Measurements from ENCODE around the gene ACAD11.
"Not testable (repeated sequence)": the region's sequence is repeated elsewhere in the genome, so short reads cannot be mapped to it uniquely, and the experiment has no call there.

ACAD11 gene

GRCh38 chr3:132597660-132598059, 61.9 kb downstream of the ACAD11 start:
- DNase-seq (ENCODE audit: low spot score): no peak

DNA sequence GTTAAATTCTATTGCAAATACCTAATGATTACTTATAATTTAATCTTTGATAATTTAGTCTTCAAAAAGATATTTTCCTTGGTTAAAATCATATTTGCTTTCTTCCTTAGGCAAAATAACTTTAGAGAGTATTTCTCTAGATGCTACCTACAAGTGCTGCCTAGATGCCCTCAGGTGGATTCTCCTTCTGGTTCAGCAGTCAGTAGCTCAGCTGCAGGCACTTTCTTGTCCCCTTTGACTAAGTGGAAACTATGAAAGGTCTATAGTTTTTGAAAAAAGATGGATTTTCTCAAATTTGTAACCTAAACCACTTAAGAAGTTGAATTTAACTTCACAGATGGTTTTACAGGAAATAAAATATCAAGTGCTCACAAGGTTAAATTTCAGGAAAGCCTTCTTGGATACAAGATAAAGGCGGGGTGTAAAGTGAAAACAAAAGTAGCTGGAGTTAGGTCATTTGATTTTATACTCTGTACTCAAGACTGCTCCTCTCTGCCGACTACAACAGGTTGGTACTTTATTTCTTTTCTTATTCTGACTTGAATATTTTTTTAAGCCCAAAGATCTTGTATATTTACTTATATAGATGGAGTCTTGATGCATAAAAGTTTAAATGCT, 62.7 kb downstream of the ACAD11 start, which contains the start of gene ACKR4:
Gene ACKR4 (plus strand): TSS at position 455 of the 618 bp plus-strand sequence. CDS start 3,128 bp downstream, outside the sequence.
- peak; percentile 8 for DNase-seq (ENCODE audit: low spot score)

- no peak for DNase-seq (ENCODE audit: low spot score)
These were observed 63.3 kb downstream of the ACAD11 start for GRCh38 chr3:132596326-132596725.

- DNase-seq (ENCODE audit: low spot score): peak; percentile 74
These were observed 64.6 kb downstream of the ACAD11 start for GRCh38 chr3:132595014-132595413.

DNA sequence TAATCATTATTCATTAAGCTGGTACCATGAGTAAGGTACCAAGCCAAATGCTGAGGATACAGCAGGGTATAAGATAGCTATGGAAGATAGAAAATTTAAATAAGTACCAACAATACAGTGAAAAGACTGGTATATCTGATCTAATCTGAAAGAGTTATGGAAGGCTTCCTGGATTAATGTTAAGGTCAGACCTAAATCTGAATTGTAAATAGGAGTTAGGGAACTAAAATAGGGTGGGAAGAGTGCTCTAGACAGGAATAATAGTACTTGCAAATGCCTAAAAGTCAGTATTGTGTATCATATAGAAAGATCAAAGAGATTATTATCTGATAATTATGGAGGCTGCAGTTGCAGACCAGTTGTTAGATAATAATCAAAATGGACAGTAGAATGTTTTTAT, 65.1 kb downstream of the ACAD11 start:
- DNase-seq (ENCODE audit: low spot score): no peak

DNA sequence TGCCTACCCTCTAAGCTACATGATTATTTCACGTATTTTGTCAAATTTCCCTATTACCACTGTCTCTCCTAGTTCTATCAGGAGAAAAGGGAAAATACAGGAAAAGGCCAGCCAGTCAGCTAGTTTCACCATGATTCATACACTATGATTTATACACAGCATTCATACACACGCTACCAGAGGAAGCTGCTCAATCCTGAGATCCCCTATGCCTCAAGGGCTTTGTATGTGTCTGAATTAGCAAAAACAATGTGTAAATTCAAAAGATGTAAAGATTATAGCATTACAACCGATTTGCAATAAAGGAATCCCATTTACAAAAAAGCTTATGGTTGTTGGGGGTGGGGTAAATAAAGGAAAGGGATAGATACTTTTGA, 65.7 kb downstream of the ACAD11 start:
- DNase-seq (ENCODE audit: low spot score): peak; percentile 64

- no peak for DNase-seq (ENCODE audit: low spot score)
These were observed 66.2 kb downstream of the ACAD11 start for GRCh38 chr3:132593241-132593946.

DNA sequence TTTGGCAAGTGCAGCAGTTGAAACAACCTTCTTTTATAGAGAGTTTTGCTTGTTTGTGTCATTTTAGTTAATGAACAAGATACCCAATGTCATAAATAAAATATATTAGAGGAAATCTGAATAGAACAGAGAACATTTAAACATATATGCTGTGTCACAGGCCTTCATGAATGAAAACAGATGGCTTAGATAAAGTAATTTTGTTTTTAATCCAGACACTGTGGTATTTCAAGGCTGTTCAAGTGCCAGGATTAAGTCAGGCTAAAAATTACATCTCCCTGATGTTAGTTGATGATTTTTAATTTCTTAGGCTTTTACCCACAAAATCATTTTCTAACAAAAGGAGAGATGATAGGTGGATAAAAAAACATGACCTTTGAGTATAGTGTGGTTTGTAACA, 67.4 kb downstream of the ACAD11 start:
- DNase-seq (ENCODE audit: low spot score): no peak

GRCh38 chr3:132587401-132587800, 72.2 kb downstream of the ACAD11 start:
- no peak for DNase-seq (ENCODE audit: low spot score)

GRCh38 chr3:132573797-132574211, 85.8 kb downstream of the ACAD11 start:
- DNase-seq (ENCODE audit: low spot score): no peak

GRCh38 chr3:132570016-132570415, 89.6 kb downstream of the ACAD11 start:
- DNase-seq (ENCODE audit: low spot score): no peak

- no peak for DNase-seq (ENCODE audit: low spot score)
These were observed 90.0 kb downstream of the ACAD11 start for GRCh38 chr3:132569580-132569979.

GRCh38 chr3:132569153-132569552, 90.5 kb downstream of the ACAD11 start:
- DNase-seq (ENCODE audit: low spot score): no peak

DNA sequence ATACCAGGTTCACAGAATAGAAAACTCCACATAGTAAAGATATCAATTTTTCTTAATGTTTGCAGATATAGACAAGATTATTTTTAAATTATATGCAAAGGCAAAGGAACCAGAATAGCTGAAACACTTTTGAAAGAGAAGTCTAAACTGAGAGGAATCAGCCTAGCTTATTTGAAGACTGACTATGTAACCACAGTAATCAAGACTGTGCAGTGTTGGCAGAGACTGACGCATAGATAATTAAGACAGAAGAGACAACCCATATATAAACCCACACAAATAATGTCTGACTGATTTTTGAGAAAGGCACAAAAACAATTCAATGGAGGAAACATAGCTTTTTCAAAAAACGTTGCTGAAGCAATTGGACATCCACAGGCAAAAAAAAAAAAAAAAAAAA, 91.2 kb downstream of the ACAD11 start:
- no peak for DNase-seq (ENCODE audit: low spot score)

DNA sequence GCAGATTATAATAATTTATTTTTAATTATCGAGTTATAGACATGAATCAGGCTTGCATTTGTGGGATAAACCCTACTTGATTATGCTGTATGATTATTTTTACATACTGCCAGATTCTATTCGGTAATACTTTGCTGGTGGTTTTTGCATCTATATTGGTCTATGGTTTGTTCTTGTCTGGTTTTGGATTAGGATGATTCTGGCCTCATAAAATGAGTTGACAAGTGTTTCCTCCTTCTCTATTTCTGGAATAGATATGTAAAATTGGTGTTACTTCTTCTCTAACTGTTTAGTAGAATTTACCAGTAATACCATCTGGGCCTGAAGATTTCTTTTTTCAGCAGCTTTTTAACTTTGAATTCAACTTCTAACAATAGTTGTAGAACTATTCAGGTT, 95.5 kb downstream of the ACAD11 start:
- DNase-seq (ENCODE audit: low spot score): no peak

GRCh38 chr3:132563420-132564069, 96.1 kb downstream of the ACAD11 start:
- no peak for DNase-seq (ENCODE audit: low spot score)

DNA sequence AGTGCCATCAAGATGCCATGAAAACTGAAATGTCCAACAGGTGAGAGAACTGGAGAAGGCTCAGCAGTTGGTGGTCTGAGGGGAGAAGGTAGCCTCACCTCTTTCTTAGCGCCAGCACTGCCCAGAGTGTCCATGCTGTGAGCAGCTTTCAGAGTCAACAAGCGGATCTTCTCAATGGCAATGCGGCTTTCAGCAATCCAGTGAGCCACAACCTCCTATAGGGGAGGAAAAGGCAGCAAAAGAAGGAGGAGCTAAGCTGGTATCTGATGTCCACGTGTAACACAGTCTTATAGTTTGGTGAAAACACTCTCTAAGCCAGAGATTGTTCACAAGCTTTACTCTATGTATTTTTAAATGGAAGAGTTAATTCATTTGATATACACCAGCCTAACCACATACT, 98.6 kb downstream of the ACAD11 start:
- no peak for DNase-seq (ENCODE audit: low spot score)

DNA sequence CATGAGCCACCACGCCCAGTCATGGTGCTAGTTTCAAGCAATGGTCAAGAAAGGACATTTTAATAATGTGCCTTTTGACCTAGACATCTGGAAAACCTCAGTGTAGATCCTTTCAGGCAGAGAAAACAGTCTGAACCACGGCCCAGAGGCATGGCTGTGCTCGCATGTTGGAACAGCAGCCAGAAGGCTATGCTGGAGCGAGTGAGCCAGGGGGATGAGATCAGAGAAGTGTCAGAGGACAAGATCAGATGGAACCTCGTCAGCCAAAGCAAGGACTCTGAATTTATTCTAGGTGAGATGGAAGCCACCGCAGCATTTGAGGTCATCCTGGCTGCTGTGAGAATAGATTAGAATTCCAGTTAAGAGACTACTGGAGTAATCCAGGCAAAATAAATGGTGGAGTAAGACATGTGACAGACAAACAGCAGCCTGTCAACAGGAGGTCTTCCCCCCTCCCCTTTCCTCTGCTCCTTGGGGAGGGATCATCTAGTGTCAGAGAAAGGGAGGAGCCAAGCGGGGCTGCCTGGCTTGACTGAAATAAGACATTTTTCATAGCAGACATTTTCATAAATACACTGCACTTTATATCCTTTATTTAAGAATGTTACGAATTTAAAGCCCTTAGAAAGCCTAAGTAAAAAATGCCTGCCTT, 103.0 kb downstream of the ACAD11 start:
- no peak for DNase-seq (ENCODE audit: low spot score)

- DNase-seq (ENCODE audit: low spot score): not testable (repeated sequence)
These were observed 103.6 kb downstream of the ACAD11 start for GRCh38 chr3:132556036-132556386.

GRCh38 chr3:132555306-132556035, 104.1 kb downstream of the ACAD11 start:
- no peak for DNase-seq (ENCODE audit: low spot score)

DNA sequence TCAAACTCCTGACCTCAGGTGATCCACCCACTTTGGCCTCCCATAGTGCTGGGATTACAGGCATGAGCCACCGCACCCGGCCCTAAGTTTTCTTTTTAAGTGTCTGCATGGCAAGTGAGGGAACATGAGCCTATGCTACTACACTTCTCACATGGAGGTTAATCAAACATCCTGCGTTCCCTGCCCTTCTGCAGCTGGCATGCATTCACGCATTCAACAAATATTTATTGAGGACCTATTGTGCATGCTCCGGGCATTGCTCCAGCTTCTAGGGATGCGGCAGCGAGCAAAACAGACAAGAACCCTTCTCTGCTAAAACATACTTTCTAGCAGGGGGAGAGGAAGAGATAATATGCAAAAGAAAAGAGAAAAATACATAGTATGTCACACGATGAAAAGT, 105.2 kb downstream of the ACAD11 start:
- no peak for DNase-seq (ENCODE audit: low spot score)

- DNase-seq (ENCODE audit: low spot score): no peak
These were observed 105.8 kb downstream of the ACAD11 start for GRCh38 chr3:132553826-132554225.
